ENCODE results near the gene RHBDF1. TPM values are rescaled to one million over a fixed set of nuclear protein-coding genes. Genes with fewer than 3 reads are reported as not detected.

The RHBDF1 gene
- total RNA-seq, 2 experiments from 2014 or later: 0.32 TPM; not detected in 1

DNA sequence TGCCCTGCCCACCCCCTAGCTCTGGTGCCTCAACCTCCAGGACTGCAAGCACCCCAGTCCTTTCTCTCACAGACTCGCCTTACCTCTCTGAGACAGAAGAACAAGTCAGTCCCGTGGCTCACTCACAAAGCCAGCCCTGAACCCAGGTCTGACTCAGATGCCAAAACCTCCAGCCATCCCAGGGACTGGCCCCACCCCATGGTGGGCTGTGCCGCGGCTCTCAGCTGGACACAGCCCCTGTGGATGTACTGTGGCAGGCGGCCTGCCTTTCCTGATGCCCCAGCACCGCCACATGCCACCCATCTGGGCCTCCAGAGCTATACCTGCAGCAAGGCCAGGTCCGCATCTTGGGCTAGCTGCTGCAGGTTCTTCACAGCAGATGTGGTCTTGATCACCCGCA is 25.4 kb upstream of the RHBDF1 start:
- POLR2A ChIA-PET: interaction anchor here (0.8 kb wide), 1 partner anchor 44 kb away, joined by 3 read pairs; the partner anchor contains the start of genes POLR3K and SNRNP25
- CTCF ChIA-PET: interaction anchor here (0.8 to 10.6 kb wide), 11 partner anchors 9 to 441 kb away, joined by 3 to 238 read pairs (median 13); partner anchors contain the start of genes MPG, POLR3K, RHBDF1 and SNRNP25

DNA sequence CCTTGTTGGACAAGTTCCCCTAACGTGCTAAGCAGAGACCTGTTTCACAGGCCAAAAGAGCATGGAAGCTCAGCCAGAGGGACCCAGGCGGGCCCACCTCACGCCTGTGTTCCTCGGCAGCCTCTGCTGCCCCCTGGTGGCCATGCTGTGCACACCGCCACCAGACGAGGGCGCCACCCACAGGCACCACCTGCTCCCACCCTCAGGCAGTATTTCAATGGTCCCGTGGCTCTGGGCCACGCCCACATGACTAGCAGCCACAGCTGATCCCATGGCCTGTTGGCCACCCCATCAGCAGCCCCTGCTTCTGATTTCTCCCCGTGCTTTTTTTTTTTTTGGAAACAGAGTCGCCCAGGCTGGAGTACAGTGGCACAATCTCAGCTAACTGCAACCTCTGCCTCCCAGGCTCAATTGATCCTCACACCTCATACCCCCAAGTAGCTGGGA is 24.5 kb upstream of the RHBDF1 start:
- POLR2A ChIA-PET: interaction anchor here (0.8 kb wide), 2 partner anchors 31 to 43 kb away, joined by 3 to 4 read pairs; partner anchors contain the start of genes POLR3K and SNRNP25
- CTCF ChIA-PET: interaction anchor here (0.6 to 10.6 kb wide), 29 partner anchors 10 to 516 kb away, joined by 3 to 238 read pairs (median 5); partner anchors contain the start of genes FAM234A, HBQ1, MPG and POLR3K

DNA sequence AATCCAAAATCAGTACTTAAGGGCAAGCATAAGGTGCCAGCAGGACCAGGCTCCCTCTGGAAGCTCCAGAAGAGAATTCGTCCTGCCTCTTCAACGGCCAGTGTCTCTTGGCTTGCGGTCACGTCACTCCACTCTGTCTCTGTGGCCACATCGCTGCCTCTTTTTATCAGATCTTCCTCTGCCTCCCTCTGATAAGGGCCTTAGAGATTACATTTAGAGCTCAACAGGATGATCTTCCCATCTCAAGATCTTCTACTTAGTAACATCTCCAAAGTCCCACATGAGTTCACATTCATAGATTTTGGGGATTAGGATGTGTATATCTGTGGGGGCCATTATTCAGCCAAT is 22.5 kb upstream of the RHBDF1 start:
- CTCF ChIA-PET: interaction anchor here (1.2 to 10.6 kb wide), 4 partner anchors 12 to 101 kb away, joined by 3 to 238 read pairs (median 20); partner anchors contain the start of genes MPG and RHBDF1
- POLR2A ChIA-PET: no interaction called here

DNA sequence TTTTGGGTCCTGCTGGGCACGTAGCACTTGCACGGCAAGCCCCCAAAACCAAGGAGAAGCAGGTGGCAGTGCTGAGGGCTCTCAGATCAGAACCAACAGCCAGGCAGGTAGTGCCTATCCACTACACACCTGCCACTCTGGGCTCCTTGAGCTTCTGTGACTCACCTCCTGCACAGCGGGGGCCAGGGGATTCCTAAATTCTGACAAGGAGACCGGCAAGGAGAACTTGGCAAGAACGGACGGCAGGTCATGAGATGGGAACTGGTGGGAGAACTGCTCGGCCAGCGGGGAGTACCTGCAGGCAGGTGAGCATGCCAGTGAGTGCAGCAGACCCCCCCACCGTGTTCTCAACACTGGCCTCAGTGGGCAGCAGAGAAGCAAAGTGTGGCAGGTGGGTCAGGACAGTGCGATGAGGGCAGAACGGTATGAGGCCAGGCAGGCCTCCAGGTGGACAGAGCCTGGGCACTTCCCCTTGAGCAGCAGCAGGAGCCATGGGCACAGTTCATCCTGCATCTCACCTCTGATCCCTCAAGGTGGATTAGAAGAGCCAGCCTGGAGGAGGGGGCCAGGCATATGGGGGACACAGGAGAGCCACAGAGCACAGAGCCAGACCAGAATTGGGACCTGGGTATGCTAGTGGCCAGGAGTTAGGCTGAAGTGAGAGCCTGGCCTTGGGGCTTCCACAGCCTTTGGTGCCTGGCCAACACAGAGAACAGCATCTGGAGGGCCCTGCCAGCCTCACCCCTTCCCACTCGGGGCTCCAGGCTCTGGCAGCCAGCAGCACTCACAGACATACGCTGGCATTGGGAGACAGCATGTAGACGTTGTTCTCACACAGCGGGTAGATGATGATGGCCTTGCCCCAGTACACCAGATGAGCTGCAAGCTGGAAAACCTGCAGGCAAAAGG is 20.3 kb upstream of the RHBDF1 start:
- CTCF ChIA-PET: interaction anchor here (0.9 to 10.6 kb wide), 3 partner anchors 9 to 26 kb away, joined by 3 to 238 read pairs (median 4); partner anchors contain the start of gene RHBDF1
- POLR2A ChIA-PET: no interaction called here

DNA sequence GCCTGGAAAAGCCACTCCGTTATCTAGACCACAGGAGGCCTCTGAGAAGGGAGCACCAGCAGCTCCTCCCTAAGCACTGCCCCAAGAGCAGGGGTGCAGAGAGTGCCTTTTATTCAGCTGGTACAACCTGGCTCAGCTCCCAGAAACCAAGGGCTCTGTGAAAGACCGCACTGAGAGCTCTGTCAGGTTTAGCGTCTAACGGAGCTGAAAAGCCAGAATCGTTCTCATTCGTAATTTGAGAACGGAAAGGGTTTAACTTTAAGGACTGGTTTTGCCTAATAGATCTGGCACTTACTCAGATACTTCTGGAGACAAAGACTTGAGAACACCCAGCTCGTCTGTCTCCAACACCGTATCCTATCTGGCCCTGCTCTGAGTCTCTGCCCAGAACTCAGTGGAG is 19.1 kb upstream of the RHBDF1 start:
- CTCF ChIA-PET: interaction anchor here (0.9 to 10.6 kb wide), 3 partner anchors 15 to 26 kb away, joined by 3 to 238 read pairs (median 5); partner anchors contain the start of gene RHBDF1
- POLR2A ChIA-PET: interaction anchor here (0.6 kb wide), 1 partner anchor 39 kb away, joined by 3 read pairs; no protein-coding TSS in a partner anchor

DNA sequence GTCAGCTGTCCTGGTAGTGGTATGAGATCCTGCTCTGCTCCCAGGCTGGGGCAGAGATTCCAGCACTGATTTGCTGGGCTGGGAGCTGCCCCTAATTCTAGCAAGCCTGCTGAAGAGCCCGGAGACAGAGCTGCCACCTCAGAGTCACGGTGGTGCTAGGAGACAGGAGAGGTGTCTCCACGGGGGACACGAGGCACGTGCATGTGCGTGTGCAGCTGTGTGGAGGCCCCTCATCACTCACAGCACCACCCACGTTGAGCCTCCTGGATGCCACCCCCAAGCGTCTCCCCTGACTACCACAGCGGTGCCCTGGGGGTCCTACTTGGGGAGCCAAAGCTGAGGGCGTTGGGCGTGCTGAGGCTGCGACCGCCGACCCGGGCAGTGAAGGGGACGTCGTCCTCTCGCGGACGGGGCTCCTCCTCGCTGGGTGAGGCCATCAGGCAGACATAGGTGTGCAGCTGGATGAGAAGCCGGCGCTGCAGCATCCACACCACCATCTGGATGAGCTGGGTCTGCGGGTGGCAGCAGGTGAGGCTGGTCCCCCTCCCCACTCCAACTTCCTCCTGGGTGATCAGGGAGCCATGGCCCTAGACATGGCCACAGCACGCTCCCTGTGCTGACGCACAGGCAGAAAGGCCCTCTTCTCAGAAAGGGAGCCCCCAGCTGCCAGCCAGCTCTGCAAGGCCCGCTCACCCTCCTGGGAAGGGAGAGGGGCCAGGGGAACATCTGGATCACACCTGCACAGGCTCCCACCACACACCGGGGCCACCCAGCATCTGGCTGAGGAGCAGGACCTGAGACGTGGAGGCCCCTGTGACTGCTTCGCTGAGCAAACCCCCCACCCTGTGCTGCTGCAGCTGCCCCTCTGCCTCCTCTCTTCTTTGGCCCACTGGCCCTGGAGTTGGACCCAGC is 17.2 kb upstream of the RHBDF1 start:
- ChIA-PET CTCF (interaction anchor here (0.6 to 8.3 kb wide), 4 partner anchors 7 to 45 kb away, joined by 3 to 49 read pairs (median 6); no protein-coding TSS in a partner anchor), POLR2A (no interaction called here)

DNA sequence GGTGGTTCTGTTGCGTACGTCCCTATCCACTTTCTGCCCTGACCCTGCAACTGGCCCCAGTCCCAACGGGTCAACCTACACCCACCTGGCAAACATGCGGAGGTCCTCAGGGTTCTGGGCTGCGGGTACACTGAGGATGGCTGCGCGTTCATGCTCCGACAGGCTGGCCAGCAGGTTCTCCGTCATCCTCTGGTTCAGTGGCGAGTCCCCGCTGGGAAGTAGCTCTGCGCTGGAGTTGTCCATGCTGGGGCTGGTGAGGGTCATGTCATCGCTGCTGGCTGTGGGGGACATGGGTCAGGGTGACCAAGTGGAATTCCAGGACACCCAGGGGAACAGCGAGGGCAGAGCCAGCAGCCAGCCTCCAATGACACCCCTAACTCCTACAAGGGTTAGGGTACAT is 16.2 kb upstream of the RHBDF1 start:
- ChIA-PET CTCF (interaction anchor here (2.3 to 8.3 kb wide), 2 partner anchors 8 to 23 kb away, joined by 7 to 49 read pairs; no protein-coding TSS in a partner anchor), POLR2A (no interaction called here)

DNA sequence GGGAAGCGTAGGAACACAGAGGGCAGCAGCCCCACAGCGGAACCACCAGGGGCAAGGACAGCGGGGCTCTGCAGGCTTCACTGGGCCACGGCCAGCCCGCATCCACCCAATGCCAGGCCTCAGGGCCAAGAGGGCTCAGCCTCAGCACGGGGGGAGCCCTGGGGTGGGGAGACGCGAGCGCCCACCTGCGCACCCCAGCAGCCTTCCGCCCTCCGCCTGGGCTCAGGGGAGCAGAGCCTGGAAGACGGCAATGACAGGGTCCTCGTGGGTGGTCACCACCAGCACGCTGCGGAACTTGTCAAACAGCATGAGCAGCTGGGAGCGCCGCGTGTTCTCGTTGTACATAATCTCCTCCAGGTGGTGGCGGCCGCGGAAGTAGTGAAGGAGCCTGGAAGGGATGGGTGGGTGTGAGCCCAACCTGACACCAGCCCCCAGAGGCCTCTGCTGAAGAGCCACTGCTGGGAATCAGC is 14.1 kb upstream of the RHBDF1 start:
- POLR2A ChIA-PET: no interaction called here
- CTCF ChIA-PET: interaction anchor here (1.0 to 8.3 kb wide), 3 partner anchors 10 to 21 kb away, joined by 3 to 49 read pairs (median 7); no protein-coding TSS in a partner anchor

DNA sequence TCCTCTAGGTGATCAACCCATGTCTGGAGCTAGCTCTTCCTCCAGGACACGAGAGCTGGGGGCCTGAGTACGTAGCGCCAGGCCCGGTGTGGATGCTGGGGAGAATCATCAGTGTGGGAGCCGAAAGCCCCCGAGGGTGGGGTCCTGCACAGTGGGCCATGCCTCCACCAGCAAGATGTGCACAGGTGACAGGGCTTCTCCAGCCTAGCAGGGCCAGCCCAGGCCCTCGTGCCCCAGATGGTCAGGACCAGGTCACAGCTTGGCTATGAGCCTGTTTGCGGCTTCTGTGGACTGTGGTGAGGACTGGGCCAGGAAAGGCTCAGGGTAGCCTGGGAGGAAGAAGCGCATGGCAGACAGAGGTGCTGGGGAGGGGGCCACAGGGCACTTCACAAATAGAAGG is 13.4 kb upstream of the RHBDF1 start:
- ChIA-PET CTCF (interaction anchor here (1.5 to 8.3 kb wide), 3 partner anchors 11 to 31 kb away, joined by 3 to 49 read pairs (median 14); no protein-coding TSS in a partner anchor), POLR2A (interaction anchor here (0.7 to 1.1 kb wide), 2 partner anchors 30 to 32 kb away, joined by 3 to 4 read pairs; partner anchors contain the start of genes POLR3K and SNRNP25)

DNA sequence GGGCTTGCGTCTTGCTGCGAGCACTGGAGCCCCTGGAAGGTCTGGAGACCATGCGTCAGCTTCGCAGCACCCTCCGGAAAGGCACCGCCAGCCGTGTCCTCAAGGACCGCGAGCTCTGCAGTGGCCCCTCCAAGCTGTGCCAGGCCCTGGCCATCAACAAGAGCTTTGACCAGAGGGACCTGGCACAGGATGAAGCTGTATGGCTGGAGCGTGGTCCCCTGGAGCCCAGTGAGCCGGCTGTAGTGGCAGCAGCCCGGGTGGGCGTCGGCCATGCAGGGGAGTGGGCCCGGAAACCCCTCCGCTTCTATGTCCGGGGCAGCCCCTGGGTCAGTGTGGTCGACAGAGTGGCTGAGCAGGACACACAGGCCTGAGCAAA is 13.0 kb upstream of the RHBDF1 start:
- CTCF ChIA-PET: interaction anchor here (1.5 to 8.3 kb wide), 3 partner anchors 12 to 32 kb away, joined by 3 to 49 read pairs (median 14); no protein-coding TSS in a partner anchor
- POLR2A ChIA-PET: interaction anchor here (0.7 to 1.1 kb wide), 2 partner anchors 29 to 32 kb away, joined by 3 to 4 read pairs; partner anchors contain the start of genes POLR3K and SNRNP25

DNA sequence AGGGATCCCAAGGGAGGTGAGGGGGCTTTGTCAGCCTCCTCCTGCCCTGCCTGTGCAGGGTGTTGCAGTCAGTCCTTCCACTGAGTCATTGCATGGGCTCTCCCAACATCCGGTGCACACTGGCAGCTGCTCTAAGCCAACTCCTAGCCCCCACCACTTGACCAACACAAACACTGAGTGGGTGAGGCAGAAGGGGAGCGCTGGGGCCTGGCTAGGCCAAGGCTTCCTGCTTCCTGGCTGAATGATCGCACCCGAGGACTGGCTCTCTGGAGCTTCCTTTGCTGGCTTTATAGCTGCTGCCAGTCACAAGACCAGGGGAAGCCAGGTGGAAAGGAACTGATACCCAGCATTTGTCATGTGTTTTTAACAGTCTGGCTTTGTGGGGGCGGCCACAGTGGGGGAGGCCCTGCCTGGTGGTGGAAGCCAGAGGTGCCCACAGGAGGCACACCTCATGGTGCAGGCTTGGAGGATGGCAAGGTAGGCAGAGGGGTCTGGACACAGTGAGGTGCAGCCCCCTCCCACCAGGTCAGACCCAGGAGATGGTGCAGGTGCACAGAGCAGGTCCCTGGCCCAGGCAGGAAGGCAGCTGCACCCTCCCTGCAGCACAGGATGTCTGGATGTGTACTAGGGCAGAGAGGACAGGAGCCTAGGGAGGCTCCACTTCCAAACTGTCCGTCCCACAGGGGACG is 12.4 kb upstream of the RHBDF1 start:
- POLR2A ChIA-PET: interaction anchor here (0.7 to 1.1 kb wide), 2 partner anchors 29 to 31 kb away, joined by 3 to 4 read pairs; partner anchors contain the start of genes POLR3K and SNRNP25
- CTCF ChIA-PET: interaction anchor here (0.6 to 8.3 kb wide), 7 partner anchors 8 to 103 kb away, joined by 3 to 49 read pairs (median 4); partner anchors contain the start of gene RHBDF1

DNA sequence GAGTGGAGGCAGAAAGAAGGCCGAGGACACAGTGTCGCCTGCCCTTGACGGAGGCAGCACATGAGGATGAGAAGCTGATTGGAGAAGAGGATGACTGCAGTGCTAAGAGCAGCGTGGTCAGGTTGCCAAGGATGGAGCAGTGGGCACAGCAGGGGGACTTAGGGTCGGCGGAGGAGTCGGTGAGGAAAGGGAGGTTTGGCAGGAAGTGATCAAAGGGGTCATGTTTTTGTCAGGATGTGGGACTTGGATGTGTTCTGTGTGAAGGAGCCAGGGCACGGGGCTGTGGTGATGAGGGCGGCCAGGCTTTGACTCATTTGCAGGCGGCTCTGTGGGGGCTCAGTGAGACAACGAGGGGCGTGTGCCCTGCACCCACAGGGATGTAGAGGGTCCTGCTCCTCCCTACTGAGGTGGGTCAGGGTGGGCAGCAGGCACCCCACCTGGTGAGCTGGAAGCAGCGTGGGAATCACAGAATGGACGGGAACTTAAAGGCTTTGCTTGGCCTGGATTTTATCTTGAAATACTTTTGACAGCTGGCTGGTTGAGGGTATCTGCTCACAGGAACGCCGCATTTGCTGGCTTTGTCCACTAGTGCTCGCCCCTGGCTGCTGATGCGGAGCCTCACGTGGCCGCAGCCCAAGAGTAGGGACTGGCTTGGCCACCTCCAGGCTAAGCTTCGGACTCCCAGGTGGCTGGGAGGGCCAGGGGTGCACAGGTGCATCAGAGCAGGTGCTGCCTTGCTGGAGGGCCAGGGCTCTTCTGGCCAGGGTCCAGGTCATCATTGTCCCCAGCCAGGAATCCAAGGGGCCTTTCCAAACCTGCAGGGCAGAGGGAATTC is 11.6 kb upstream of the RHBDF1 start:
- ChIA-PET POLR2A (no interaction called here), CTCF (interaction anchor here (0.5 to 8.3 kb wide), 9 partner anchors 9 to 1245 kb away, joined by 3 to 49 read pairs (median 3); partner anchors contain the start of gene RHBDF1)

DNA sequence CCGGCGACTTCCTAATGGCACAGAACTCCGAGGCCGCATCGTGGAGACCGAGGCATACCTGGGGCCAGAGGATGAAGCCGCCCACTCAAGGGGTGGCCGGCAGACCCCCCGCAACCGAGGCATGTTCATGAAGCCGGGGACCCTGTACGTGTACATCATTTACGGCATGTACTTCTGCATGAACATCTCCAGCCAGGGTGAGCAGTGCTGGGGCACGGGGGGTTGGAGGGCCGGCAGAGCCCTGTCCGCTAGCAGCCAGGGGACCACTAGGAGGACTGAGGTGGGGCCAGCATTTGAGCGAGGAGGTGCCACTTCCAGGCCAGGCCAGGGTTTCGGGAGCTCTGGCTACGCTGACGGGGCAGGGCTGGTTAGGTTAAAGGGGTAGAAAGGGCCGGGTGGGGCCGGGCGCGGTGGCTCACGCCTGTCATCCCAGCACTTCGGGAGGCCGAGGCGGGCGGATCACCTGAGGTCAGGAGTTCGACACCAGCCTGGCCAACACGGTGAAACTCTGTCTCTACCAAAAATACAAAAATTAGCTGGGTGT is 10.7 kb upstream of the RHBDF1 start:
- POLR2A ChIA-PET: no interaction called here
- CTCF ChIA-PET: interaction anchor here (0.6 to 8.3 kb wide), 4 partner anchors 14 to 1246 kb away, joined by 3 to 49 read pairs (median 9); no protein-coding TSS in a partner anchor

DNA sequence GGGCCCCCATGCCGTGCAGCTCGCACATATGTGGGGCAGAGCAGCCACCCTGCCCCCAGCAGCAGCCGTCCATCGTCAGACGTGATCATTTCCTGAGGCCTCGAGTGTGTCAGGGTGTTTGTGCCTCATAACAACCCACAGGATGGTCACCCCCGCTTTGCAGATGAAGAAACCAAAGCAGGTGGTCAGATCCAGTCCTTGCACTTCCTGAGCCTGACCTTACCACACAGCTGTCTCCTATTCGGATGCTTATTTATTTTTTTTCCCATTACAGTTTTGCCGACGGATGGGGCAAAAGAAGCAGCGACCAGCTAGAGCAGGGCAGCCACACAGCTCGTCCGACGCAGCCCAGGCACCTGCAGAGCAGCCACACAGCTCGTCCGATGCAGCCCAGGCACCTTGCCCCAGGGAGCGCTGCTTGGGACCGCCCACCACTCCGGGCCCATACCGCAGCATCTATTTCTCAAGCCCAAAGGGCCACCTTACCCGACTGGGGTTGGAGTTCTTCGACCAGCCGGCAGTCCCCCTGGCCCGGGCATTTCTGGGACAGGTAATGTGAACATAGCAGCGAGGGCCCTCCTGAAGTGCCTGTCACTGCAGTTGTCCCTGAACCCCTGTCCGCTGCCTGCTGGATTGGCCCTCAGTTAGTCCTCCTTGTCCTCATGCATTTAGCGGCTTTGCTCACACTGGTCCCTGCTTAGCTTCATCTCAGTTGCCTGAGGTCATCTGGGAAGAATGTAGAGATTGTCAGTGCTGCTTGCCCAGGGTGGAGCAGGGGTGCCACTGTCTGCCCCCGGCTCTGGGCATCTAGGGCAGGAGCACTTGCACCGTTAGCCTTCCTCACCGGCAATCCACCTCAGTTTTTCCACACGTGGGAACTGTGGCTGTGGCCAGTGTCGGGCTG is 7.0 kb upstream of the RHBDF1 start:
- POLR2A ChIA-PET: no interaction called here
- CTCF ChIA-PET: interaction anchor here (0.8 to 4.6 kb wide), 3 partner anchors 14 to 26 kb away, joined by 3 to 35 read pairs (median 31); partner anchors contain the start of genes POLR3K and SNRNP25

DNA sequence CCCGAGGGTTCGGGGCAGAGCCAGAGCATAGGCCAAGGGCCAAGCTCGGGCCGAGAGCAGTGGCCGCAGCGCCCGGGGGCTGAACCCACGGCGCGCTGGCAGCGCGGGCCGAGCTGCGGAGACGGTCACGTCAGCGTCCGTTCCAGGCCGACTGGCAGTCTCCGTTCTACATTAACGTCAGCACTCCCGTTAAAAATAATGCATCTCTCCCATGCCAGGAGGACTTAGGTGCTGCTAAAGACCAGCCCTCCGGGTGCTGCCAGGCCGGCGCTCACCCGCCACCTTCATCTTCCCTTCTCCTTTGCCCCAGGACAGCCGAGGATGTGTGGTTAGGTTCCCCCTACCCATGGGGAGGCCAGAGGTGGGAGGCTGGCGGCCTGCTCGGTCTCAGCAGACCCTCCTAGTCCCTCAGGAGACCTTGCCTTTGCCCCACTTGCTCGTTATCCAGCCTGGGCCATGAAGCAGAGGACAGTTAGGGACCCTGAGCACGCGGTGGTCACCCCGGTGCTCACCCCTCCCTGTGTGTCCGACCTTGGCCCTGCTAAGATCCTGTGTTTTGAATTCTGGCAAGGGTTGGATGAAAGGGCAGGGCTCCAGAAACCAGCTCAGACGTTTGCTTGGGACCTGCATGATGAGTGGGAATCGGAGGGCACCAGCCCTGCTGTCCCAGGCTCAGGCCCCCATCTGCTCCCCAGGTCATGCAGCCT is 6.2 kb upstream of the RHBDF1 start:
- POLR2A ChIA-PET: interaction anchor here (1.4 to 1.7 kb wide), 2 partner anchors 10 to 13 kb away, joined by 3 to 5 read pairs; no protein-coding TSS in a partner anchor

More for the DNA sequence above, 6.2 kb upstream of the RHBDF1 start:
- CTCF ChIA-PET: interaction anchor here (0.8 to 4.6 kb wide), 4 partner anchors 13 to 39 kb away, joined by 3 to 35 read pairs (median 17); partner anchors contain the start of genes POLR3K and SNRNP25
